Mesenteric fat pad (tissue), 1 donor: Measurements from ENCODE around the gene AGFG1. TPM values are rescaled to one million over a fixed set of nuclear protein-coding genes. Genes with fewer than 3 reads are reported as not detected.
A peak's percentile ranks its signal among the peaks of the same experiment; 100 is the strongest.

Source experiments
- DNase-seq: peaks from one replicate; pipeline ENCODE4 v3.0.0-alpha.2; 2020; ENCODE audit warnings: low spot score
- long read RNA-seq: library from polyadenylated mRNA; unstranded; transcript quantifications from one replicate; pipeline ENCODE4 v2.0.0, GENCODE V29; 2020
- total RNA-seq: library from RNA; stranded (reverse); fragmentation: NEBNext Ultra II Directional; extraction: Animal tissue kit (Norgen Biotek cat#: 25700); gene quantifications from one replicate; pipeline ENCODE4 v1.2.1, GENCODE V29; 2021
- donor health status: DM: yes; HTN: yes; CAD: no.

The AGFG1 gene, protein sequence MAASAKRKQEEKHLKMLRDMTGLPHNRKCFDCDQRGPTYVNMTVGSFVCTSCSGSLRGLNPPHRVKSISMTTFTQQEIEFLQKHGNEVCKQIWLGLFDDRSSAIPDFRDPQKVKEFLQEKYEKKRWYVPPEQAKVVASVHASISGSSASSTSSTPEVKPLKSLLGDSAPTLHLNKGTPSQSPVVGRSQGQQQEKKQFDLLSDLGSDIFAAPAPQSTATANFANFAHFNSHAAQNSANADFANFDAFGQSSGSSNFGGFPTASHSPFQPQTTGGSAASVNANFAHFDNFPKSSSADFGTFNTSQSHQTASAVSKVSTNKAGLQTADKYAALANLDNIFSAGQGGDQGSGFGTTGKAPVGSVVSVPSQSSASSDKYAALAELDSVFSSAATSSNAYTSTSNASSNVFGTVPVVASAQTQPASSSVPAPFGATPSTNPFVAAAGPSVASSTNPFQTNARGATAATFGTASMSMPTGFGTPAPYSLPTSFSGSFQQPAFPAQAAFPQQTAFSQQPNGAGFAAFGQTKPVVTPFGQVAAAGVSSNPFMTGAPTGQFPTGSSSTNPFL
- total RNA-seq: 274 TPM
- long read RNA-seq, full-length matches to known transcripts: 2 of 22 reads
- long read RNA-seq, partial matches to known transcripts: 9 of 22 reads
- long read RNA-seq, other reads (novel, unspliced or antisense): 11 of 22 reads

DNA sequence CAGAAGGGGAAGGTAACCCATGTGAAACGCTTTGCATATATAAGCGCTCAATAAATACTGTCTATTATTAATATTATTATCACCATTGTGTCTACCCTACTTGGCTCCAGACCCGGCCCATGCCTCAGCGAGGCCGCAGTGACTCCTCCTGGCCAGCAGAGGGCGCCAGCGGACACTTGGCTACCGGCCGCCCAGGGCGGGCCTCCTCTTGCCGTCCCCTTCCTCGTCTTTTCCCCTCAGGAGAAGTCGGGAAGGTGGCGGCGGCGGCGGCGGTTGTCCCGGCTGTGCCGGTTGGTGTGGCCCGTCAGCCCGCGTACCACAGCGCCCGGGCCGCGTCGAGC is at the start of gene AGFG1:
AGFG1 (plus strand) TSS at position 233 of the 341 bp plus-strand sequence. CDS start 266 bp downstream, outside the sequence.
- DNase-seq: peak; percentile 95

DNA sequence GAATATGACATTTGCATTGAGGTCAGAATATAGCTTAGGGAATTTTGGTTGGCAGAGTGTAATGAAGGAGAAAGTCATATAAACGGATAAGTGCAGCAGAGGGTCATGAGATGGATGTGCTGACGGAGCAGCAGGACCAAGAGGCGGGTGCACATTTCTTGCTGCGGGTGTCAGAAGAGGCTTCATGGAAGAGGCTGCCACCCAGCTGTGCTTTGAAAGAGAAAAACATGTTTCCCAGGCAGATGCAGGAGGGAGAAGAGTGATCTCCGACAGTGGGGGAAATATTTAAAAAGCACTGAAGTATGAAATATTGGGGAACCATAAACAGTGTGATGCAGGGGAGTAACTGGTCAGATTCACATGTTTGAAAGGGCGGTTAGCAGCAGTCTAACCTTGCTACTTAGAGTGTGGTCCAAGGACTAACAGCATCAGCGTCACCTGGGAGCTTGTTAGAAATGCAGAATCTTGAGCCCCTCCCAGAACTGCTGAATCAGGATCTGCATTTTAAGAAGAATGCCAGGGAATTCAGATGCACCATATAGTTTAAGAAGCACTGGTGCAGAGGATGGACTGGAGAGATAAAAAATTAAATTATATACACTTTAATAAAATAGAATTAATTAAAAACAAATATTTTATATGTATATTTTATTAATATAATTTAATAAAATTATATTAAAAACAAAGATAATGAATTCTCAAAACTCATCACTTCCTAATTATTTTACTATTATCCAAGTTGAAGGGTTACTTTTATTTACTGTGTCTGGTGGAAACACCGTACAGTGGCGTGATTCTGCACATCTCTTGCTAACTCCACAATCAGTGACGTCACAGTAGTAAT is 48.1 kb upstream of the AGFG1 start:
- no peak for DNase-seq

DNA sequence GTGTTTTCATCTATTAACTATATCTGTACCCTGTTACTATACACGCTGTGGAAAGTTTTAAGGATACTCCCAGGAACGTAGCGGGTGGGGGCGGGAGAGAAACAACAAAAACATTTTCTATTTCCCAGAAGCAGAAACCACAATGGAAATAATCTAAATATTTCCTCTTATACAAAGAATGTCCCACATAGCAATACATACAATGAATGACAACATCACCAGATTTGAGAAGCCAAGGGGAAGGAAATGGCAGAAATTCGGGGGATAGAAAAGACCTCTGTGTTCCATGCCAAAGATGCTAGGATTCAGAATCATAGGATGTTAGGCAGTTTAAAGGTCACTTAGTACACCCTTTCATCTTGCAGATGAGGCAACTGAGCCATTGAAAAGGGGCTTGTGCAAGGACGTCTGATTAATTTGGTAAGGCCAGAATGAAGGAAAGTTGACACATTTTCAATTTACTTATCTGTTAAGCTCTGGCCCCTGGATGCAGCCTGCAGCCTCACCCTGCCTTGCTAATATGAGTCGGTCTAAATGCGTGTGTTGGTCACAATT is 43.1 kb upstream of the AGFG1 start:
- DNase-seq: no peak

DNA sequence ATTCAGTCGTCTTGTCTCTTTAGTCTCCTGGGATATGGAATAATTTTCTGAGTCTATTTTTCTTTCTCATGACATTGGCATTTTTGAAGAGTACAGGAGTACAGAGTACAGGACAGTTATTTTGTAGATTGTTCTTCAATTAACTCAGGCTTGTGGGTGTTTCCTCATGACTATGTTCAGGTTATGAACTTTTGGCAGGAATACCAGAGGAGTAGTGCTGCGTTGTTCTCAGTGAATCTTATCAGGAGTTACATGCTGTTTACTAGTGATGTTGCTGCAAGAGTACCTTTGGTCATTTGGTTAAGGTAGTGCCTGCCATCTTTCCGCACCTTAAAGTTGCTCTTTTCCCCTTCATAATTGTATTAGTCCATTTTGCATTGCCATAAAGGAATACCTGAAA is 41.3 kb upstream of the AGFG1 start:
- DNase-seq: no peak

DNA sequence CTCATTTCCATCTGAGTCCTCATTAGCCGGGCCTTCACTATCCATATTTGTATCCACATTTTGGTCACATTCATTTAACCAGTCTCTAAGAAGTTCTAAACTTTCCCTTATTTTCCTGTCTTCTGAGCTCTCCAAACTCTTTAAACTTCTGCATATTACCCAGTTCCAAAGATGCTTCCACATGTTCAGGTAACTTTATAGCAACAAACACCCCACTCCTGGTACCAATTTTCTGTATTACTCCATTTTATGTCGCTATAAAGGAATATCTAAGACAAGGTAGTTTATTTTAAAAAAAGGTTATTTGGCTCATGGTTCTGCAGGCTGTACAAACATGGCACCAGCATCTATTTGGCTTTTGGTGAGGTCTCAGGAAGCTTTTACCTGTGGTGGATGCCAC is 38.8 kb upstream of the AGFG1 start:
- no peak for DNase-seq

DNA sequence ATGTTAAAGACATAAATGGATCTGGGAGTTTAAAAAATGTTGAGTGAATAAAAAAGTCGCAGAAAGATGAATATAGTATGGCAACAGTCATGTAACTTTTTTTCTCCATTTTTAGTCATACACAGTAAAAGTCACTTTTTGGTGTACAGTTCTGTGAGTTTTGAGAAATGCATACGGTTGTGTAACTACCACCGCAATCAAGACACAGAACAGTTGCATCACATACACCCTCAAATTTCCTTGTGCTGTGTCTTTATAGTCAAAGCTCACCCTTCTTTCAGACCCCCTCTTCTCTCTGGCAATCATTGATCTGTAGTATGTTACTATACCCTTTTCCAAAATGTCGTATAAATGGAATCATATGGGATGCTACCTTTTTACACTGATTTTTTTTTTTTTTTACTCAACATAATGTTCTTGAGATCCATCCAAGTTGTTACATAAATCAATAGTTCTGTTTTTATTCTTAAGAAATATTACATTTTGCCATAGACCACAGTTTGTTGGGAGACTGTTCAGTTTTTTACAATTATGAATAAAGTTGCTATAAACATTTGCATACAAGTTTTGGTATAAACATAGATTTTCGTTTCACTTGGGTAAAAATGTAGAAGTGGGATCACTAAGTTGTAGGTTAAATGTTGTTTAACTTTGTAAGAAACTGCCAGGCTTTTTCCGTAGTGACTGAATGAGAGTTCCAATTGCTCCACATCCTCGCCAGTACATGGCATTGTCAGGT is 35.4 kb upstream of the AGFG1 start:
- no peak for DNase-seq

DNA sequence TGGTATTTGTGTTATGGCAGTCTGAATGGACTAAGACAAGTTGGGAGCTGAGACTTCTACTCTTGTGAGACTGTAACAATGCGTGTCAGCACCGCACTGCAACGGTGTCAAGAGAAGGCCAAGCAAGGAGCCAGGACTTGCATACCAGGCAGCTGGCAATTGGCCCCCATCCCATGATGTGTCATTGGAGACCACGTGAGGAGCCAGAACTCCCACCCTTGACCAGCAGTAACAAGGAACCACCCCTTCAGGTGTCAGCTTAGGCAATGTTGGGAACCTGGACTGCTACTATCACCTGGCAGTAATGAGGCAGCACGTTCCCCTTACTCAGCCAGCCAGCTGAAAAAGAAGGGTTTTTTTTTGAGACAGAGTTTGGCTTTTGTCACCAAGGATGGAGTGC is 32.7 kb upstream of the AGFG1 start:
- DNase-seq: no peak

DNA sequence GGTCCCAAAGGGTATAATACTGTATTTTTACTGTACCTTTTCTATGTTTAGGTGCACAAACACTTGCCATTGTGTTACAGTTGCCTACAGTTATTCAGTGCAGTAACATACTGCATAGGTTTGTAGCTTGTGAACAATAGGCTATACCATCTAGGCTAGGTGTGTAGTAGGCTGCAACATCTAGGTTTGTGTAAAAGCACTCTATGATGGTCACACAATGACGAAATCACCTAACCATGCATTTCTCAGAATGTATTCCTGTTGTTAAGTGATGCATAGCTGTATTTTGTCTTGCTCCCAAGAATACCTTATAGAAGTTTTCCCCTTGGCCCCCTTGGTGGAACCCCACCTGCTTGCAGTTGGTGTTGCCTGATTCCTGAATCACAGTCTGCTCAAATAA is 29.3 kb upstream of the AGFG1 start:
- no peak for DNase-seq

DNA sequence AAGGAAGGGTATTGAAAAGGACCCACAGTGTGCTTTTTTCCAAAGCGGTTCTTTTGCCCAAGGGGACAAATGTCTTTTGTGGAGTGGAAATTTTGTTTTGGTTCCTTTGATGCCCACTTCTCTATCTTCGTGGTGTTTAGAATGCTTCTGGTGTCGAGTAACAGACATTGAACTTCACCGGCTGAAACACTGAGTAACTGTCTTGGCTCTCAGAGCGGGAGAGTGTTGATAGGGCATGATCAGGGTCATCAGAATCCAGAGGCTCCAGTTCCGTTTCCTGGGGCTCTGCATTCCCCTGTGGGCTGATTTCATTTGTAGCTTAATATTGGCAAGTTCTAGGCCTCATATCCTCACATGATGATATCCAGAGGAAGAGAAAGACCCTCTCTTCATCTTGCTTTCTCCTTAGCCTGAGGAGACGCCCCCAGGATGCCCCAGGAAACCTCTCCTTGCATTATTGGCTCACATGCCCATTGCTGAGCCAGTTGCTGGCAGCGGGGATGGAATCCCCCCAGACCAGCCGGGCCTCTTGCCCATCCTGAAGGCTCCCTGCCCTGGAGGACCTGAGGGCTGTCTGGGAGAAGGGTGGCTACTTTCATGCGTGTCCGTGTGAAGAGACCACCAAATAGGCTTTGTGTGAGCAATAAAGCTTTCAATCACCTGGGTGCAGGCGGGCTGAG is 27.9 kb upstream of the AGFG1 start:
- DNase-seq: no peak

DNA sequence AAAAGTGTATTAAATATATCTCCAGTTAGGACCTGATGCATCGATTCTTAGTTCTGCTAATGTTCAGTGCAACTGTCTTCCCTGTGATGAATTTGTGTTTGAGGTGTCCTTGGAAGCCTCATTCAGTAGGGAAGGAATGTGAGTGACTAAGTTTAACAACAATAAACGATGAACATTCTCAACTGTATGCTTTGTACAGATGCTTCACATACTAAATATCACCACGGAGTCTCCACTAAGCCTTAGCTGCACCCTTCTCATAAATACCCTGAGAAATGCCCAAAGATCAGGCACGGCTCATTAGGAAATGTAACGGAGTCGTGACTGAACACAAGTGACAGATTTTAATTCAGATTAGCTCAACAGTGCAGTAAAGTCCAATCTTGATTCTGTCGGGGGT is 24.4 kb upstream of the AGFG1 start:
- no peak for DNase-seq

DNA sequence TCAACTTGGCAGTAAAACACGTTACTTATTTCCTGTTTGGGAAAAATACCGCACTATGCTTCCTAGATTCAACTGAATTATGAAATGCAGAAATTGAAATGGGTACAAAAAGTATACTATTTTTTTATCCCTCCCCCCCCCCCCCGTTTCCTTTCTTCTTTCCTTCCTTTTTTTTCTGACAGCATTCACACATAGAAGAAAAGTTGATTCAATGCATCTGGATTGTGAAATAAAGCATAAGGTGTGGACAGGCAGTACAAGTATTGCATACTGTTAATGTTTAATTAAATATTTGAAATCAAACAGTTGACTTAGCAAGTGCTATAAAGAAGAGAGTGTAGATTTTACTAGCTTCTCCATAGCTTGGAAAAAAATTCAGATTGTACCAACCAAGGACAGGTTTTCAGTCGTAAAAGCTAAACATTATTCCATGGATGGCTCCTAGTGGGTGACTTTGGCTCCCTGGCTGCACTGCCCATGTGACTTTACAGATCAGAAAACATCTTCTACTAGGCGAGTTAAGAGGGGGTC is 21.6 kb upstream of the AGFG1 start:
- DNase-seq: no peak

DNA sequence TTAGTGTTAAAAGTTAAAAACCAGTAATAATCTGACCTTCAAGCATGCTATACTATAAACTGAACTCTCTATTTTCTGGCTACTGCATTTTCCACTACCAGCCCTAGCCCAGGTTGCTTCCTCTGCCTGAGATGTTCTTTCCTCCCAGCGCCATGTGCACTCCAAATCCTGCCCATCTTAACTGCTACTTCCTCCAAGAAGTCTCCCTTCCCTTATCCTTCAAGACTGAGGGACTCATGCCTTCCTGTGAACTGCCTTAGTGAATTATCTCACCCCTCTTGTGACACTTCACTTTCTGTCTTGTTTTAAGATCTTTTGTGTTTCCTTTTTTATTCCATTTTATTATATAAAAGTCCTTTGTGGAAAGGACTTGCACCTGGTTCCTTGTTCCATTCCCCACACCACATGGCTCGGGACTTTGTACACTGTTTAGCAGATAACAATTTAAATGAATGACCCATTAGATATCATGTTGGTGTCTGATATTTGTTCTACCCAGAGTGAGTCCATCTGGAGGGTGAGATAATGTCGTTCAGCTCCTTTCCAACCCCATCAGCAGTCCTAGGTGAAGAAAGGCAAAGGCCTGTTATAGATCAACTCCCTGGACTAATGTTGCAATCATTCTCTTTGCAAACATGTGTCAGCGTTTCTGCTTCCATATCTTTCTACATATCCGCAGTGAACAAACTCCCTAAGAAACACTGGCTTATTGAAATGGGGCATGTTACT is 20.9 kb upstream of the AGFG1 start:
- no peak for DNase-seq

DNA sequence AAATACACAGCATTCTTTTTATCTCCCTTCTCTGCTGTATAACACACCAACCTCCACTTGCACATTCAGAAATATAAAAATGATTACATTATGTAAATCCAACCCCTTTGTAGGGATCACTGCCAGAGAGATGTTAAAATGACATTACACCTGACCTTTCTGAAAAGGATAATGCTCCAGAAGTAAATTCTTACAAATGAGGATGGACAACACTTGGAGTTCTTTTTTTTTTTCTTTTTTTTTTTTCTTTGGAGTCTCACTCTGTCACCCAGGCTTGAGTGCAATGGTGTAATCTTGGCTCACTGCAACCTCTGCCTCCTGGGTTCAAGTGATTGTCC is 20.3 kb upstream of the AGFG1 start:
- DNase-seq: no peak

DNA sequence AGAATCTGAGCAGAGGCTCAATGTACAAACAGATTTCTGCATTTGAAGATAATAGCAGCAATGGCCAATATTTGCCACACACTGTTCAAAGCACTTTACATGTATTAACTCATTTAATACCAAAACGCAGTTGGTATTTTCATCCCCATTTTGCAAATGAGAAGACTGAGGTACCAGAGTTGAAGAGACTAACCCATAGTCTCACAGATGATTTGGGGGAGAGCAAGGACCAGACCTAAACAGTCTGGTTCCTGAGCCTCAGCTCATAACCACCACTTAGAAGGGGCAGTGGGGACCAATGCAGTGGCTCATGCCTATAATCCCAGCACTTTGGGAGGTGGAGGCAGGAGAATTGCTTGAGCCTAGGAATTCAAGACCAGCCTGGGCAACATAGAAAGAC is 18.1 kb upstream of the AGFG1 start:
- no peak for DNase-seq

DNA sequence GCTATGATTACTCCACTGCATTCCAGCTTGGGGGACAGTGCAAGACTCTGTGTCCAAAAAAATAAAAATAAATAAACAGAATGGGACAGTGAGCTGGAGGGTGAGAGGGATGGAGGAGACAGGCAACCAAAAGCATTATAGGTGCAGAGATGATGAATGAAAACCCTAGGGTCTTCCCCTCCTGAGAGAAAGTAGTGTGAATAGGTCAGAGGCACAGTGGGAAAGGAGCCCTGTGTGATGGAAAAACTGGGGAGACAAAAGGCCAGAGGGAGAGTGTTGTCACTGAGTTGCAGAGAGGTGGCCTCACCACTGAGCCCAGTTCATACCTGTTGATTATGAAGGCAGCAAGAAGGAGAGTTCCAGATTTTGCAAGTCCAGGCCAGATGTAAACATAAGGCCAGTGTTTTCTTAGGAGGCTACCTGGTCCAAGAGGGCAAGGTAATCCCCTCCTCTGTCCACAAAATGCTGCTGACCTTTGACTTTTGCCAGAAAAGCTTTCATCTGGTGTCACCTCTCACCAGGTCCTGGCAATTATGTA is 17.6 kb upstream of the AGFG1 start:
- no peak for DNase-seq

DNA sequence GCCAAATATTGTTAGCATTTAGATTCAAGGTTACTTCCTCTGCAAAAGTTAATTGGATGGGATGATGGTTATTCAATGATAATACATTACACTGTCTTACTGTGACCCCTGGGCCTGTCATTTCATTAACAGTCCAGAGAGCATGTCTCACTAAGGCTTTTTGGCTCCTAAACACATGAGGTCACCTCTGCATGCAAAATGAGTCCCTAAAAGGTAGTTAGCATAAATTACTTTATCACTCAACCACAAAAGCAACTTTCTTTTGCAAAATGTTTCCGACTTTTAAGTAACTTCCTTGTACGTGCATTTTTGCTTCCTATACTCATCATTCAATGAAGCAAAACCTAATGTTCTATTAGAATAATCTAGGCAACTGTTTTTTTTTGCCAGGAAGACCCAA is 16.8 kb upstream of the AGFG1 start:
- no peak for DNase-seq

DNA sequence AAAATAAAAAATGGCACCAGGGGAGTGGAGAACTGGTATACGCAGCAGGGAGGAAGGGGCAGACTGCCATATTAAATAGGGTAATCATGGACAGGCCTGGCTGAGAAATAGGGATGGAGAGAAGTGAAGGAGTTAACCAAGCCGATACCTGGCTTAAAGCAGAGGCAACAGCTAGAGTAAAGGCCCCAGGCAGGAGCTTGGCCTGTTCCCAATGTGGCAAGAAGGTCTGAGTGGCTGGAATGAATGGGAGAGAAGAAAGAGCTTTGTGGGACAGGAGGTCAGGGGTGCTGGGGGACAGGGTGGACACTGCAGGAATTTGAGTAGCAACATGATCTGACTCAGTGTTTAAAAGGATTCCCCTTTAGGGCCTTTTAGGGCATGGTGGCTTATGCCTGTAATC is 15.9 kb upstream of the AGFG1 start:
- no peak for DNase-seq

DNA sequence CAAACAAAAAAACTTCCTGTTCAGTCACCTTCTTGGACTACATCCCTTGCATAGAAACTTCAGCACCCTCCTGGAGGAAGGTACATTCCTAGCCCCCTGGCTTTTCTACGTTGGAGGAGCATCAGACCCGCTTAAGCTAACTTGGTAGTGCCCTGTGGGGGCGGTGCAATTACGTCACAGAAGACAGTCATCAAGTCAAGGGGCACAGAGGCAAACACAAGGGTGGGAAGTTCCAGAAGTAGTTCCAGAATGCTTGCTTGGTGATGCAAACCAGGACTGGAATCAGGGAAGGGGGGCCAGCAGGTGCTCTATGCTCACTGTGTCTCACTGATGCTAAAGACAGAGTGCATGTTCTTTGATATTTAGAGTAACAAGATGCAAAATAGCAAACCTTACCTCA is 15.2 kb upstream of the AGFG1 start:
- no peak for DNase-seq

DNA sequence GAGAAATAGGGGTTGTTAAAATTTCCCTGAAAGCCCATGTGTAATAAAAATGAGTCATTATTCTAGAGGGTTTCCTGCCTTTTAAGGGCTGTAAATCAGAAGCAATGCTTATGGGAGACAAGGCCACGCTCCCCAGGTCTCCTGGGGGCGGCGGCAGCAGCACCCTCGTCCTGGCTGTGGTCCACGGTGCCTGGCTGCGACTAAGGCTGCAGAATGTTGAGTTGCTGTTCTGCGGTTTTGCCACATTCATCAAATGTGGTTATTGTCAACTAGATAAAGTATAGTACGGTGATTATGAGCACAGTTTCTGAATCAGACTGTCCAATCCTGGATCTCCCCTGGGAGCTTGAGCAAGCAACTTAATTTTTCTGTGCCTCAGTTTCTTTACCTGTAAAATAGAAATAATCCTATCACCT is 11.9 kb upstream of the AGFG1 start:
- no peak for DNase-seq
